ENCODE results near the gene GCC1. TPM values are rescaled to one million over a fixed set of nuclear protein-coding genes. Genes with fewer than 3 reads are reported as not detected.

GCC1 gene
- total RNA-seq, 2 donors from 2014 or later: 22.5 to 32.3 TPM

GRCh38 chr7:127588019-127588696 lies 2.8 kb upstream of the GCC1 start, which contains the start of gene ARF5:
Gene ARF5, plus strand, starts transcription at chr7:127588411. Its CDS starts 88 bp downstream, at chr7:127588499.
- intact Hi-C loops (cut with DNase I): loop anchor here (2.0 to 10.0 kb wide), 3 partner anchors 63 to 447 kb away; partner anchors contain the start of genes LRRC4 and ZNF800
- TF ChIP-seq CTCF (IDR thresholded peaks at IDR 0.05): no peak
- TF ChIP-seq POLR2AphosphoS5 (IDR thresholded peaks at IDR 0.05): peak; percentile 60
- TF ChIP-seq POLR2A (IDR thresholded peaks at IDR 0.05): peak; percentile 64
- H3K4me3 ChIP-seq: peak within 1 kb of the TSS; percentile 93 to 99
- DNase-seq (ENCODE audit: low spot score): peak; percentile 86
- peaks cover 0 to 9% of the 10 kb centered on the region in 2 donors for H3K36me3 ChIP-seq
- H3K27me3 ChIP-seq (replicated peaks; ENCODE audit: insufficient read depth): no peaks in the 10 kb centered on the region
- H3K27ac ChIP-seq: peak within 1 kb of the TSS; percentile 91 to 95
- H3K9me3 ChIP-seq: no peaks in the 10 kb centered on the region
- H3K4me1 ChIP-seq (replicated peaks): peaks cover 18% of the 10 kb centered on the region
- WGBS: under 1% methylated on average over 34 of the region's 77 CpGs

- Histone ChIP-seq H3K36me3 (peaks cover 0 to 9% of the 10 kb centered on the region in 2 donors), H3K27ac (peak overlapping the region; percentile 91 to 95), H3K9me3 (no peaks in the 10 kb centered on the region), H3K4me1 (replicated peaks) (peaks cover 18% of the 10 kb centered on the region), H3K4me3 (peak overlapping the region; percentile 93 to 99), H3K27me3 (replicated peaks; ENCODE audit: insufficient read depth) (no peaks in the 10 kb centered on the region)
- WGBS: 57% methylated on average over 20 of the region's 20 CpGs
- TF ChIP-seq CTCF (IDR thresholded peaks at IDR 0.05): no peak
- TF ChIP-seq POLR2AphosphoS5 (IDR thresholded peaks at IDR 0.05): no peak
- no peak for TF ChIP-seq POLR2A (IDR thresholded peaks at IDR 0.05)
- DNase-seq (ENCODE audit: low spot score): no peak
- intact Hi-C loops (cut with DNase I): loop anchor here (2.0 to 10.0 kb wide), 3 partner anchors 63 to 447 kb away; partner anchors contain the start of genes LRRC4 and ZNF800
Measured at GRCh38 chr7:127587663-127588018, 2.2 kb upstream of the GCC1 start.

GRCh38 chr7:127586346-127586745 lies 950 bp upstream of the GCC1 start:
- TF ChIP-seq POLR2AphosphoS5 (IDR thresholded peaks at IDR 0.05) (no peak), POLR2A (IDR thresholded peaks at IDR 0.05) (no peak), CTCF (IDR thresholded peaks at IDR 0.05) (no peak)
- H3K9me3 ChIP-seq: no peaks in the 10 kb centered on the region
- no peak overlapping the region for H3K27ac ChIP-seq
- no peak for DNase-seq (ENCODE audit: low spot score)
- peaks cover 0 to 14% of the 10 kb centered on the region in 2 donors for H3K36me3 ChIP-seq
- H3K4me1 ChIP-seq (replicated peaks): peaks cover 18% of the 10 kb centered on the region
- no peak overlapping the region for H3K4me3 ChIP-seq
- intact Hi-C loops (cut with DNase I): loop anchor here (5.0 to 10.0 kb wide), 2 partner anchors 194 to 448 kb away; partner anchors contain the start of genes LRRC4 and ZNF800
- H3K27me3 ChIP-seq (replicated peaks; ENCODE audit: insufficient read depth): no peaks in the 10 kb centered on the region
- 91% methylated on average over 2 of the region's 2 CpGs for WGBS

- Histone ChIP-seq H3K4me1 (replicated peaks) (peaks cover 18% of the 10 kb centered on the region), H3K4me3 (peak overlapping the region; percentile 73 to 88), H3K27ac (peak overlapping the region; percentile 84 to 90), H3K27me3 (replicated peaks; ENCODE audit: insufficient read depth) (no peaks in the 10 kb centered on the region), H3K9me3 (no peaks in the 10 kb centered on the region), H3K36me3 (peaks cover 0 to 8% of the 10 kb centered on the region in 2 donors)
- TF ChIP-seq CTCF (IDR thresholded peaks at IDR 0.05) (no peak), POLR2AphosphoS5 (IDR thresholded peaks at IDR 0.05) (no peak), POLR2A (IDR thresholded peaks at IDR 0.05) (no peak)
- intact Hi-C loops (cut with DNase I): loop anchor here (5.0 to 10.0 kb wide), 2 partner anchors 192 to 450 kb away; partner anchors contain the start of genes LRRC4 and ZNF800
- DNase-seq (ENCODE audit: low spot score): no peak
- WGBS: 23% methylated on average over 12 of the region's 12 CpGs
Measured at GRCh38 chr7:127584648-127585043, 750 bp downstream of the GCC1 start.

Measured in prostate gland (tissue), 2 donors.